GM12878 (cell line): ENCODE data around the gene CLPSL1. TPM values are rescaled to one million over a fixed set of nuclear protein-coding genes. Genes with fewer than 3 reads are reported as not detected.

Experiments
- ATAC-seq: fragments of 200-7000 bp; cut with Tn5 transposase; 3 replicates; pipeline ENCODE4 v1.9.1; 2020; ENCODE audit warnings: mild to moderate bottlenecking, moderate library complexity
- BruUV-seq: library from RNA; stranded (reverse); fragments of 400-500 nt; replicated peaks from 2 replicates; lab custom pipeline; 2021; lab: Mats Ljungman, UMichigan
- CTCF ChIA-PET: fragments of 300-600 bp; sonication (Branson Sonifier 250); formaldehyde crosslinking; extraction: SDS; loops from one replicate; lab custom pipeline; 2021; ENCODE audit warnings: inconsistent platforms; lab: Yijun Ruan, JAX
- POLR2A ChIA-PET: fragments of 350-600 bp; formaldehyde crosslinking; extraction: SDS; loops from one replicate; lab custom pipeline; 2021; ENCODE audit warnings: inconsistent platforms; lab: Charles Lee
- RAD21 ChIA-PET: fragments of 300-600 bp; sonication (Branson Sonifier 250); formaldehyde crosslinking; loops from one replicate; lab custom pipeline; 2023; ENCODE audit warnings: antibody characterized with exemption; ENCODE audit not compliant: unreplicated experiment; lab: Charles Lee
- SMC1A ChIA-PET: fragments of 300-600 bp; sonication (Branson Sonifier 250); formaldehyde crosslinking; loops from one replicate; lab custom pipeline; 2023; ENCODE audit not compliant: unreplicated experiment, uncharacterized antibody; lab: Charles Lee
- DNase-seq: peaks from one replicate; pipeline ENCODE4 v3.0.0-alpha.2; 2011; ENCODE audit warnings: low read depth, low spot score
- FAIRE-seq: peaks from 3 replicates; lab custom pipeline; 2011; peaks lifted over from hg19 to GRCh38; lab: Jason Lieb, UNC
- H2AFZ ChIP-seq: 2 replicates; pipeline ENCODE4 v1.6.0; 2011; ENCODE audit warnings: low read depth, low read length, control low read depth; ENCODE audit not compliant: control insufficient read depth
- H3K27ac ChIP-seq: 2 replicates; pipeline ENCODE4 v1.5.1; 2011; ENCODE audit warnings: control low read depth; ENCODE audit not compliant: control insufficient read depth, insufficient read depth
- H3K27me3 ChIP-seq, 2 experiments: replicated peaks in 1 of 2; 2 replicates each; pipeline versions ENCODE4 v1.6.0 to v1.6.1; 2011; ENCODE audit warnings: low read length in 1 of 2; ENCODE audit not compliant: control insufficient read depth in 2 of 2, insufficient read depth in 2 of 2
- H3K36me3 ChIP-seq, 2 experiments: 2 replicates each; pipeline ENCODE4 v1.5.1; 2011; ENCODE audit warnings: low read length in 1 of 2; ENCODE audit not compliant: control insufficient read depth in 2 of 2, insufficient read depth in 2 of 2
- H3K4me1 ChIP-seq: 2 replicates; pipeline ENCODE4 v1.6.1; 2011; ENCODE audit warnings: mild to moderate bottlenecking, low read length, moderate library complexity, mixed read lengths; ENCODE audit not compliant: control insufficient read depth, insufficient read depth
- H3K4me2 ChIP-seq: 2 replicates; pipeline ENCODE4 v1.6.0; 2011; ENCODE audit warnings: control low read depth; ENCODE audit not compliant: control insufficient read depth, insufficient read depth
- H3K4me3 ChIP-seq: fragments of 200-600 bp; sonication (generic); 2 replicates; pipeline ENCODE4 v1.5.1; 2016
- H3K79me2 ChIP-seq: 2 replicates; pipeline ENCODE4 v1.6.0; 2011; ENCODE audit warnings: low read length; ENCODE audit not compliant: control insufficient read depth, insufficient read depth
- H3K9ac ChIP-seq: 2 replicates; pipeline ENCODE4 v1.8.0; 2011; ENCODE audit warnings: low read length, control low read depth, mixed read lengths; ENCODE audit not compliant: control insufficient read depth, insufficient read depth
- H3K9me3 ChIP-seq: replicated peaks from 3 replicates; pipeline ENCODE4 v1.5.1; 2011; ENCODE audit warnings: mild to moderate bottlenecking, low read length; ENCODE audit not compliant: control insufficient read depth, insufficient read depth
- H4K20me1 ChIP-seq: 2 replicates; pipeline ENCODE4 v1.6.0; 2011; ENCODE audit not compliant: control insufficient read depth, insufficient read depth
- BRCA1 ChIP-seq: IDR thresholded peaks from 2 replicates; pipeline ENCODE4 v1.6.1; 2011; ENCODE audit warnings: low read depth, low read length, improper control_type of control experiment
- CBFB ChIP-seq: IDR thresholded peaks from 2 replicates; pipeline ENCODE4 v1.6.1; 2016; ENCODE audit warnings: antibody characterized with exemption, low read depth
- CREB1 ChIP-seq: IDR thresholded peaks from 2 replicates; pipeline ENCODE4 v1.6.1; 2012; ENCODE audit warnings: low read depth, mild to moderate bottlenecking, inconsistent platforms
- ELK1 ChIP-seq: IDR thresholded peaks from 2 replicates; pipeline ENCODE4 v1.6.1; 2012; ENCODE audit warnings: low read depth, low read length, improper control_type of control experiment
- HDGF ChIP-seq: fragments of 450-650 bp; IDR thresholded peaks from 2 replicates; pipeline ENCODE4 v1.6.1; 2016; ENCODE audit warnings: antibody characterized with exemption
- JUNB ChIP-seq: IDR thresholded peaks from 2 replicates; pipeline ENCODE4 v1.6.1; 2016; ENCODE audit warnings: antibody characterized with exemption, mild to moderate bottlenecking
- MEF2B ChIP-seq: fragments of 450-650 bp; IDR thresholded peaks from 2 replicates; pipeline ENCODE4 v1.6.1; 2018; ENCODE audit warnings: mild to moderate bottlenecking, moderate library complexity; ENCODE audit not compliant: partially characterized antibody, poor library complexity, severe bottlenecking
- NBN ChIP-seq: fragments of 450-650 bp; IDR thresholded peaks from 2 replicates; pipeline ENCODE4 v1.6.1; 2016
- NR2F1 ChIP-seq: fragments of 450-650 bp; conservative IDR thresholded peaks from 2 replicates; pipeline ENCODE4 v1.6.1; 2017; ENCODE audit warnings: mild to moderate bottlenecking
- POLR2AphosphoS2 ChIP-seq: IDR thresholded peaks from 2 replicates; pipeline ENCODE4 v1.6.1; 2011; ENCODE audit warnings: low read depth, mild to moderate bottlenecking, low read length, improper control_type of control experiment, moderate library complexity
- POU2F2 ChIP-seq: IDR thresholded peaks from 3 replicates; pipeline ENCODE4 v1.6.1; 2011; ENCODE audit warnings: low read depth, mild to moderate bottlenecking, low read length, borderline replicate concordance
- RAD51 ChIP-seq: fragments of 450-650 bp; IDR thresholded peaks from 2 replicates; pipeline ENCODE4 v1.6.1; 2016; ENCODE audit warnings: moderate library complexity, mild to moderate bottlenecking, inconsistent platforms
- RB1 ChIP-seq: fragments of 450-650 bp; formaldehyde crosslinking; IDR thresholded peaks from 2 replicates; pipeline ENCODE4 v1.6.1; 2017; ENCODE audit warnings: mild to moderate bottlenecking, borderline replicate concordance
- RUNX3 ChIP-seq: IDR thresholded peaks from 2 replicates; pipeline ENCODE4 v1.6.1; 2012; ENCODE audit warnings: low read length, inconsistent platforms
- SMARCA5 ChIP-seq: fragments of 450-650 bp; IDR thresholded peaks from 2 replicates; pipeline ENCODE4 v1.6.1; 2017; ENCODE audit warnings: mild to moderate bottlenecking
- SMC3 ChIP-seq: IDR thresholded peaks from 2 replicates; pipeline ENCODE4 v1.6.1; 2011; ENCODE audit warnings: low read length, improper control_type of control experiment, borderline replicate concordance
- TAF1 ChIP-seq: IDR thresholded peaks from 2 replicates; pipeline ENCODE4 v1.6.1; 2011; ENCODE audit warnings: mild to moderate bottlenecking, low read depth, low read length, borderline replicate concordance
- USF1 ChIP-seq: IDR thresholded peaks from 2 replicates; pipeline ENCODE4 v1.6.1; 2011; ENCODE audit warnings: borderline replicate concordance, low read depth, mild to moderate bottlenecking, moderate library complexity, mixed read lengths, low read length; ENCODE audit not compliant: insufficient read depth; ENCODE audit errors: extremely low read length
- in situ Hi-C: fragments of 300-500 bp; cut with MboI; formaldehyde crosslinking; loops from 9 replicates; pipeline ENCODE4 v1.14.3; 2018; ENCODE audit warnings: mixed read lengths
- intact Hi-C: fragments of 100-400 bp; cut with micrococcal nuclease; formaldehyde crosslinking; loops from one replicate; pipeline ENCODE4 v1.14.2; 2022; ENCODE audit not compliant: unreplicated experiment
- polyA plus RNA-seq, 11 experiments: library from polyadenylated mRNA; depleted of rRNA in 4 of 11; unstranded in 6 of 11; stranded (reverse) in 5 of 11; fragments of >200 nt; fragmentation: Nextera tagmentation in 4 of 11; fragmentation: Illumina TruSeq in 1 of 11; extraction: Ambion mirVana in 4 of 11; extraction: Trizol in 1 of 11; gene quantifications; 1 replicate in 1 of 11; 2 replicates in 10 of 11; pipeline versions ENCODE4 v1.2.1 to v1.2.3, GENCODE V29; 2011 to 2016; ENCODE audit warnings: inconsistent platforms in 2 of 11, missing spikeins in 2 of 11, low read depth in 1 of 11
- total RNA-seq, 4 experiments: library from RNA; depleted of rRNA in 3 of 4; stranded (reverse); fragments of >200 nt in 3 of 4; fragmentation: Illumina TruSeq in 1 of 4; extraction: Trizol in 1 of 4; gene quantifications; 2 replicates each; pipeline versions ENCODE4 v1.2.1 to v1.2.3, GENCODE V29; 2013 to 2021
- TF ChIP-seq, protein P1 (sequence below): fragments of 450-650 bp; IDR thresholded peaks from 2 replicates; pipeline ENCODE4 v1.6.1; 2017; ENCODE audit warnings: borderline replicate concordance
- TF ChIP-seq, protein P2 (sequence below): fragments of 450-650 bp; IDR thresholded peaks from 2 replicates; pipeline ENCODE4 v1.6.1; 2014; ENCODE audit warnings: mild to moderate bottlenecking

CLPSL1 gene
- total and polyA plus RNA-seq, 10 of the 15 experiments (the other 5 are each of a cell fraction or from before 2014, with no cell fraction given) = not detected

DNA sequence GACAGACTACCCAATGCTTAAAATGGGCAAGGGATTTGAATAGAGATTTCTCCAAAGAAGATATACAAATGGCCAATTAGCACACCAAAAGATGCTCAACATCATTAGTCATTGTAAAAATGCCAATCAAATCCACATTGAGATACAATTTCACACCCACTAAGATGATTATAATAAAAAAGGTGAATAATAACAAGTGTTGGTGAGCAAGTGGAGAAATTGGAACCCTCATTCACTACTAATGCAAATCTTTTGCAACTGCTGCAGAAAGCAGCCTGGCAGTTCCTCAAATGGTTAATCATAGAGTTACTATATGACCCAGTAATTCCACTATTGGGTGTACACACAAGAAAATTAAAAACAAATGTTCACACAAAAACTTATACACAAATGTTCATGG, 36.7 kb downstream of the CLPSL1 start:
- intact Hi-C loops = no loop called here
- H3K4me1 ChIP-seq = no peaks in the 10 kb centered on the region
- ChIA-PET POLR2A (no interaction called here), CTCF (no interaction called here), SMC1A (no interaction called here), RAD21 (no interaction called here)
- no peak overlapping the region for H3K9ac ChIP-seq
- H3K9me3 ChIP-seq = peaks cover 2% of the 10 kb centered on the region; the same call in 2 of the 3 replicates
- no peaks in the 10 kb centered on the region for H3K79me2 ChIP-seq
- no peak overlapping the region for H3K4me2 ChIP-seq
- ATAC-seq (no peak), DNase-seq (no peak), FAIRE-seq (no peak)
- no peak overlapping the region for H3K4me3 ChIP-seq
- H4K20me1 ChIP-seq = no peaks in the 10 kb centered on the region
- H3K27ac ChIP-seq = no peak overlapping the region
- no peaks in the 10 kb centered on the region for H3K36me3 ChIP-seq
- H3K27me3 ChIP-seq = no peaks in the 10 kb centered on the region
- H2AFZ ChIP-seq = no peak overlapping the region
- TF ChIP-seq ELK1 (no peak), CREB1 (no peak), NR2F1 (no peak), SMARCA5 (no peak), RB1 (no peak), RAD51 (no peak), POU2F2 (no peak), SMC3 (no peak), USF1 (no peak), HDGF (no peak), MEF2B (no peak), BRCA1 (no peak), TAF1 (no peak), JUNB (no peak), CBFB (no peak), RUNX3 (no peak), NBN (no peak), POLR2AphosphoS2 (no peak)
- TF ChIP-seq, protein P1, sequence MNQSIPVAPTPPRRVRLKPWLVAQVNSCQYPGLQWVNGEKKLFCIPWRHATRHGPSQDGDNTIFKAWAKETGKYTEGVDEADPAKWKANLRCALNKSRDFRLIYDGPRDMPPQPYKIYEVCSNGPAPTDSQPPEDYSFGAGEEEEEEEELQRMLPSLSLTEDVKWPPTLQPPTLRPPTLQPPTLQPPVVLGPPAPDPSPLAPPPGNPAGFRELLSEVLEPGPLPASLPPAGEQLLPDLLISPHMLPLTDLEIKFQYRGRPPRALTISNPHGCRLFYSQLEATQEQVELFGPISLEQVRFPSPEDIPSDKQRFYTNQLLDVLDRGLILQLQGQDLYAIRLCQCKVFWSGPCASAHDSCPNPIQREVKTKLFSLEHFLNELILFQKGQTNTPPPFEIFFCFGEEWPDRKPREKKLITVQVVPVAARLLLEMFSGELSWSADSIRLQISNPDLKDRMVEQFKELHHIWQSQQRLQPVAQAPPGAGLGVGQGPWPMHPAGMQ = no peak
- TF ChIP-seq, protein P2, sequence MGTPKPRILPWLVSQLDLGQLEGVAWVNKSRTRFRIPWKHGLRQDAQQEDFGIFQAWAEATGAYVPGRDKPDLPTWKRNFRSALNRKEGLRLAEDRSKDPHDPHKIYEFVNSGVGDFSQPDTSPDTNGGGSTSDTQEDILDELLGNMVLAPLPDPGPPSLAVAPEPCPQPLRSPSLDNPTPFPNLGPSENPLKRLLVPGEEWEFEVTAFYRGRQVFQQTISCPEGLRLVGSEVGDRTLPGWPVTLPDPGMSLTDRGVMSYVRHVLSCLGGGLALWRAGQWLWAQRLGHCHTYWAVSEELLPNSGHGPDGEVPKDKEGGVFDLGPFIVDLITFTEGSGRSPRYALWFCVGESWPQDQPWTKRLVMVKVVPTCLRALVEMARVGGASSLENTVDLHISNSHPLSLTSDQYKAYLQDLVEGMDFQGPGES = no peak
- in situ Hi-C loops = no loop called here
- no TSS peak for BruUV-seq
